Cardiac muscle cell (in vitro differentiated cells and primary cell): ENCODE measurements around the gene ADGRL2. TPM values are rescaled to one million over a fixed set of nuclear protein-coding genes. Genes with fewer than 3 reads are reported as not detected.

Experiments used
- DNase-seq, 2 donors: peaks; one replicate each; pipeline versions ENCODE4 v3.0.0 to v3.0.0-alpha.2; 2010 to 2017; ENCODE audit warnings: low read depth in 1 of 2, low spot score in 1 of 2
- H3K27ac ChIP-seq: fragments of 200-600 bp; sonication (generic); 2 replicates; pipeline ENCODE4 v1.5.1; 2016
- H3K27me3 ChIP-seq: fragments of 200-600 bp; sonication (generic); 2 replicates; pipeline ENCODE4 v1.6.0; 2016; ENCODE audit warnings: control low read depth
- H3K36me3 ChIP-seq: fragments of 200-600 bp; sonication (generic); 2 replicates; pipeline ENCODE4 v1.5.1; 2016; ENCODE audit warnings: control low read depth
- H3K4me1 ChIP-seq: fragments of 200-600 bp; sonication (generic); 2 replicates; pipeline ENCODE4 v1.8.1; 2017; ENCODE audit warnings: low read depth, mild to moderate bottlenecking, mixed run types
- H3K4me3 ChIP-seq: fragments of 200-600 bp; sonication (generic); 2 replicates; pipeline ENCODE4 v1.5.1; 2016; ENCODE audit warnings: mild to moderate bottlenecking
- H3K9me3 ChIP-seq: fragments of 200-600 bp; sonication (generic); 2 replicates; pipeline ENCODE4 v1.5.1; 2017; ENCODE audit warnings: low read depth, mild to moderate bottlenecking, control low read depth
- polyA plus RNA-seq: library from polyadenylated mRNA; unstranded; fragments of >200 nt; fragmentation: Nextera tagmentation; extraction: Ambion mirVana; gene quantifications from 2 replicates; pipeline ENCODE4 v1.2.1, GENCODE V29; 2016
- total RNA-seq: library from RNA; depleted of rRNA; stranded (reverse); fragments of >200 nt; gene quantifications from 2 replicates; pipeline ENCODE4 v1.2.3, GENCODE V29; 2016
- TF ChIP-seq, protein P1 (sequence below): IDR thresholded peaks from 2 replicates; pipeline ENCODE4 v1.5.1; 2012; ENCODE audit warnings: low read depth, mild to moderate bottlenecking, low read length

ADGRL2 gene
- total and polyA plus RNA-seq, 2 experiments from 2014 or later = 34.1 to 70.3 TPM

DNA sequence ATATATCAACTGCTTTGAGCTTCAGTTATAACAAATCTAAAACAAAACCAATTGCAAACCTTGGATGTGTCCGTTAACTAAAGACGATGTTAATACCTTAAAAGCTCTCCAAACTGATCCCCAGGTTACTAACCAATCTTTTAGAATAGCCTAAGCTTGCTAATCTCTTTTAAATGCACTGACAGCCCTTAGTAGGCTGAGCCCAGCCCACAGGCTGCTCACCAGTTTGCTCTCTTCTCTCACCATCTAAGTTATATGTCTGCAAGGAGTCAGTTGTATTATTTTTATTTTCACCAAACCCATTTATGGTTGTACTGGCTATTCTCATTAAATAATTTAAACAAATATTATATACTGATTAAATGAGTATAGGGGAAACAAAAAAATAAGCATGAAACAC, 199.5 kb downstream of the ADGRL2 start:
- H3K4me3 ChIP-seq = no peak overlapping the region
- no peaks in the 10 kb centered on the region for H3K27me3 ChIP-seq
- H3K27ac ChIP-seq = no peak overlapping the region
- H3K36me3 ChIP-seq = no peaks in the 10 kb centered on the region
- no peak for DNase-seq
- no peaks in the 10 kb centered on the region for H3K4me1 ChIP-seq
- TF ChIP-seq, protein P1, sequence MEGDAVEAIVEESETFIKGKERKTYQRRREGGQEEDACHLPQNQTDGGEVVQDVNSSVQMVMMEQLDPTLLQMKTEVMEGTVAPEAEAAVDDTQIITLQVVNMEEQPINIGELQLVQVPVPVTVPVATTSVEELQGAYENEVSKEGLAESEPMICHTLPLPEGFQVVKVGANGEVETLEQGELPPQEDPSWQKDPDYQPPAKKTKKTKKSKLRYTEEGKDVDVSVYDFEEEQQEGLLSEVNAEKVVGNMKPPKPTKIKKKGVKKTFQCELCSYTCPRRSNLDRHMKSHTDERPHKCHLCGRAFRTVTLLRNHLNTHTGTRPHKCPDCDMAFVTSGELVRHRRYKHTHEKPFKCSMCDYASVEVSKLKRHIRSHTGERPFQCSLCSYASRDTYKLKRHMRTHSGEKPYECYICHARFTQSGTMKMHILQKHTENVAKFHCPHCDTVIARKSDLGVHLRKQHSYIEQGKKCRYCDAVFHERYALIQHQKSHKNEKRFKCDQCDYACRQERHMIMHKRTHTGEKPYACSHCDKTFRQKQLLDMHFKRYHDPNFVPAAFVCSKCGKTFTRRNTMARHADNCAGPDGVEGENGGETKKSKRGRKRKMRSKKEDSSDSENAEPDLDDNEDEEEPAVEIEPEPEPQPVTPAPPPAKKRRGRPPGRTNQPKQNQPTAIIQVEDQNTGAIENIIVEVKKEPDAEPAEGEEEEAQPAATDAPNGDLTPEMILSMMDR = no peak
- no peaks in the 10 kb centered on the region for H3K9me3 ChIP-seq

DNA sequence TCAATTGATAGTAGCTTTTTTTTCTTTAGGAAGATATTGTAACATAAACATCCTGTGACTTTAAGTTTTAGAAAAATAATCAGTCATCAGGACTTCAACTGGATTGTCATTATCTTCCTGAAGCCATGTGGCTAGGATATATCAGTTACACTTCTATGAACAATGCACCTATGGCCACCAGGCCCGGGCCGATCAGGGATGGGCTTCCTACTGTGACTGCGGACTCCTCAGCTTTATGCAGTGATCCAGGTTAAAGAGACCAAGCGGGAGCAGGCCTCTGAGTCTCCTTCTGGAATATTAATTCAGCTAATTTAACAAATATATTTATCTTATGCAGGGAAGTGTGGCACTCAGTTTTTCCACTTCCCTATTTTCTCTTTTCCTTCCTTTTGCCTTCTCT, 200.6 kb downstream of the ADGRL2 start:
- TF ChIP-seq, protein P1 = no peak
- no peaks in the 10 kb centered on the region for H3K27me3 ChIP-seq
- no peak overlapping the region for H3K4me3 ChIP-seq
- no peak for DNase-seq
- no peak overlapping the region for H3K27ac ChIP-seq
- H3K36me3 ChIP-seq = no peaks in the 10 kb centered on the region
- H3K9me3 ChIP-seq = no peaks in the 10 kb centered on the region
- no peaks in the 10 kb centered on the region for H3K4me1 ChIP-seq

DNA sequence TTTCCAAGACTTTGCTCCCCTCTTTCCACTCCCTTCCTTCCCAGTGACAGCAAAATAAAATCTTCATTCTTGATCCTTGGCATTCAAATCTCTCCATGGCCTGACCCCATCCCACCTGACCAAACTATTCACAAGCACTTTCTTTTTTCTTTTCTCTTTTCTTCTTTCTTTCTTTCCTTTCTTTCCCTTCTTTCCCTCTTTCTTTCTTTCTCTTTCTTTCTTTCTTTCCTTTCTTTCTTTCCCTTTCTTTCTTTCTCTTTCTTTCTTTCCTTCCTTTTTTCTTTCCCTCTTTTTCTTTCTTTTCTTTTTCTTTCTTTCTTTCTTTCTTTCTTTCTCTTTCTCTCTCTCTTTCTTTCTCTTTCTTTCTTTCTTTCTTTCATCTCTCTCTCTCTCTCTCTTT, 207.1 kb downstream of the ADGRL2 start:
- H3K9me3 ChIP-seq = no peaks in the 10 kb centered on the region
- H3K27ac ChIP-seq = no peak overlapping the region
- no peaks in the 10 kb centered on the region for H3K27me3 ChIP-seq
- H3K4me3 ChIP-seq = no peak overlapping the region
- no peaks in the 10 kb centered on the region for H3K36me3 ChIP-seq
- no peak for DNase-seq
- H3K4me1 ChIP-seq = no peaks in the 10 kb centered on the region
- TF ChIP-seq, protein P1 = no peak

DNA sequence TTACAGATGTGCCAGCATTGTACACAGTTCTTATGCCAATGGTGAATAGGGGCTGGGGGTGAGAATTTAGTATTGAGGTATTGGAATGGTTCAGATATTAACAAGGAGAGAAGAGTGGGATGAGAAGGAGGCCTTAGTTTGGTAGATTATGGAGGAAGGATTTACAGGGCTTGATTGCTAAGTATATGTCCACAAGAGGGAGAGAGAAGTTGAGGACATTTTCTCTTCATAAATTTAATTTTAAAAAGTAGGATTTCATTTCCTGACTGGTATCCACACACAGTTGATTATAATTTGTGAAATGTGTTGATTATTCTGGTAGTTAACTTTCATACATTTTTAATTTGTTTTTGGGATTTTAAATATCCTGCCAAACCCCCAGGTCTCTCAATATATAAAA, 213.0 kb downstream of the ADGRL2 start:
- no peaks in the 10 kb centered on the region for H3K27me3 ChIP-seq
- no peaks in the 10 kb centered on the region for H3K9me3 ChIP-seq
- H3K4me1 ChIP-seq = no peaks in the 10 kb centered on the region
- TF ChIP-seq, protein P1 = no peak
- H3K27ac ChIP-seq = no peak overlapping the region
- no peaks in the 10 kb centered on the region for H3K36me3 ChIP-seq
- H3K4me3 ChIP-seq = no peak overlapping the region
- DNase-seq = no peak

DNA sequence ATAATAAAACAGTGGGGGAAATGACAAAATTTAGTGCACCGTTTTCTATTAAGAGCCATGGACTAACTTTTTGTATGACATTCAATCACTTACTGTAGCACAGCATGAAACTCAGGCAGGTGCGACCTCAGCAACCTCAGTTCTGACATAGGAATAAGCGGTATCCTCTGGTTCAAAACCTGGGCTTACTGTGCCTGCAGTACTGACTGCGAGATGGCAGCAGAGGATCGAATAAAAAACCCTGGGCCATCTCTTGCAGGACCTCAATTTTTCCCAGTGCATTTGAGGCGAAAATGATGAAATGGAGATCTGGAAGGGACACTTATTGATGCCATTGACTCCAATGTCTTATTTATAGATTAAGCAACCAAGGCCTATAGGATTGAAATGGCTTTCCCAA, 214.7 kb downstream of the ADGRL2 start:
- Histone ChIP-seq H3K27ac (no peak overlapping the region), H3K4me3 (no peak overlapping the region), H3K27me3 (no peaks in the 10 kb centered on the region), H3K36me3 (no peaks in the 10 kb centered on the region), H3K4me1 (no peaks in the 10 kb centered on the region), H3K9me3 (no peaks in the 10 kb centered on the region)
- DNase-seq = no peak
- TF ChIP-seq, protein P1 = no peak

DNA sequence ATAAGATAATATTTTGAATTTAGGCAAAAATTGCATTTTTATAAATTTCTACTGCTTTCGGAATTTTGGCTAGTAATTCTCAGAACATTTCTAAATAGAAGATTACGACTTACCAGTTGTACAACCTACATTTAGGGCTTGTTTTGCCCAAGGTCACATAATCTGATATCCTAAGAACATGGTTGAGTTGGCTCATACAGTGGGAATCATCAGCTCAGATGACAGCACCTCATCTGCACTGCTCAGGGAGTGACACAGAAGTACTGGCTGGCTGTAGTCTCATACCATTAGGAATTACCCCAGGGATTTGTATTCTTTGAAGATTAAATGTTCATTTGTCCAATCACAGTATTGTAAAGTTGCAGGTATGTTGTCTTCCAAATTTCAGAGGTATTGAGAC, 217.6 kb downstream of the ADGRL2 start:
- DNase-seq = no peak
- Histone ChIP-seq H3K27ac (no peak overlapping the region), H3K36me3 (no peaks in the 10 kb centered on the region), H3K9me3 (no peaks in the 10 kb centered on the region), H3K27me3 (no peaks in the 10 kb centered on the region), H3K4me3 (no peak overlapping the region), H3K4me1 (no peaks in the 10 kb centered on the region)
- TF ChIP-seq, protein P1 = no peak
